Keratinocyte (primary cell): ENCODE results near the gene DNAH10. TPM values are rescaled to one million over a fixed set of nuclear protein-coding genes. Genes with fewer than 3 reads are reported as not detected.

Source experiments
- DNase-seq: peaks from one replicate; pipeline ENCODE4 v3.0.0-alpha.2; 2011; ENCODE audit warnings: low read depth, missing footprints, low spot score
- FAIRE-seq: peaks from 2 replicates; lab custom pipeline; 2011; peaks lifted over from hg19 to GRCh38; lab: Jason Lieb, UNC
- H2AFZ ChIP-seq: 2 replicates; pipeline ENCODE4 v1.6.0; 2012; ENCODE audit warnings: low read length, control low read depth, inconsistent platforms; ENCODE audit not compliant: control insufficient read depth
- H3K27ac ChIP-seq: 2 replicates; pipeline ENCODE4 v1.5.1; 2011; ENCODE audit warnings: low read length; ENCODE audit not compliant: control insufficient read depth, insufficient read depth
- H3K27me3 ChIP-seq: 3 replicates; pipeline ENCODE4 v1.6.0; 2011; ENCODE audit warnings: low read length; ENCODE audit not compliant: control insufficient read depth, insufficient read depth; ENCODE audit errors: extremely low read depth
- H3K36me3 ChIP-seq, 2 experiments: 2 replicates in 1 of 2; 3 replicates in 1 of 2; pipeline ENCODE4 v1.5.1; 2011; ENCODE audit warnings: low read length in 2 of 2, mild to moderate bottlenecking in 1 of 2; ENCODE audit not compliant: control insufficient read depth in 2 of 2, insufficient read depth in 2 of 2; ENCODE audit errors: extremely low read depth in 1 of 2
- H3K4me1 ChIP-seq: 3 replicates; pipeline ENCODE4 v1.5.1; 2011; ENCODE audit warnings: low read length; ENCODE audit not compliant: control insufficient read depth, insufficient read depth; ENCODE audit errors: extremely low read depth
- H3K4me2 ChIP-seq: 3 replicates; pipeline ENCODE4 v1.6.0; 2011; ENCODE audit warnings: low read depth, low read length; ENCODE audit not compliant: control insufficient read depth, insufficient read depth; ENCODE audit errors: extremely low read depth
- H3K4me3 ChIP-seq, 3 experiments: fragments of 200-600 bp in 1 of 3; sonication (generic) in 1 of 3; 2 replicates in 2 of 3; 3 replicates in 1 of 3; pipeline ENCODE4 v1.5.1; 2011 to 2016; ENCODE audit warnings: low read length in 3 of 3, mild to moderate bottlenecking in 3 of 3, control low read depth in 2 of 3, inconsistent platforms in 1 of 3, low read depth in 1 of 3, mixed read lengths in 1 of 3, mixed run types in 1 of 3, moderate library complexity in 1 of 3; ENCODE audit not compliant: control insufficient read depth in 2 of 3, insufficient read depth in 2 of 3; ENCODE audit errors: extremely low read depth in 1 of 3
- H3K79me2 ChIP-seq: 2 replicates; pipeline ENCODE4 v1.6.0; 2012; ENCODE audit warnings: low read length; ENCODE audit not compliant: control insufficient read depth, insufficient read depth
- H3K9ac ChIP-seq: 3 replicates; pipeline ENCODE4 v1.6.0; 2011; ENCODE audit warnings: low read length; ENCODE audit not compliant: control insufficient read depth, insufficient read depth; ENCODE audit errors: extremely low read depth
- H3K9me1 ChIP-seq: 3 replicates; pipeline ENCODE4 v1.6.0; 2011; ENCODE audit warnings: low read length; ENCODE audit not compliant: control insufficient read depth, insufficient read depth; ENCODE audit errors: extremely low read depth
- H3K9me3 ChIP-seq: 2 replicates; pipeline ENCODE4 v1.5.1; 2012; ENCODE audit warnings: low read depth, low read length; ENCODE audit not compliant: control insufficient read depth
- H4K20me1 ChIP-seq: 3 replicates; pipeline ENCODE4 v1.6.0; 2011; ENCODE audit warnings: low read length; ENCODE audit not compliant: control insufficient read depth, insufficient read depth; ENCODE audit errors: extremely low read depth
- EZH2 ChIP-seq: IDR thresholded peaks from one replicate; pipeline ENCODE4 v1.6.1; 2012; ENCODE audit warnings: inconsistent platforms, mild to moderate bottlenecking, low read length, moderate library complexity
- dilution Hi-C: fragments of 300-500 bp; cut with MboI; formaldehyde crosslinking; loops from one replicate; pipeline ENCODE4 v1.7.0; 2020; ENCODE audit warnings: low sequenced_read_pairs; ENCODE audit not compliant: extremely low pct_ligation_motif_present
- polyA plus RNA-seq, 5 experiments: library from polyadenylated mRNA; depleted of rRNA in 3 of 5; stranded (reverse) in 3 of 5; stranded (forward) in 1 of 5; unstranded in 1 of 5; fragments of >200 nt; gene quantifications; 1 replicate in 1 of 5; 2 replicates in 3 of 5; 3 replicates in 1 of 5; pipeline versions ENCODE4 v1.2.1 to v1.2.3, GENCODE V29; 2011 to 2012; ENCODE audit warnings: missing spikeins in 2 of 5, low read depth in 1 of 5, low replicate concordance in 1 of 5
- TF ChIP-seq, protein P1 (sequence below), 3 experiments: IDR thresholded peaks in 1 of 3; conservative IDR thresholded peaks in 1 of 3; optimal IDR thresholded peaks in 1 of 3; 2 replicates in 2 of 3; 3 replicates in 1 of 3; pipeline versions ENCODE3 to v1.5.1; 2011; ENCODE audit warnings: low read length in 3 of 3, mild to moderate bottlenecking in 3 of 3, moderate library complexity in 2 of 3, control low read depth in 1 of 3, inconsistent platforms in 1 of 3; ENCODE audit not compliant: insufficient read depth in 2 of 3; ENCODE audit errors: extremely low read depth in 1 of 3

The DNAH10 gene
- polyA plus RNA-seq, 1 donor (not counting 4 experiments of a cell fraction or from before 2014, with no cell fraction given) = 0.08 TPM

DNA sequence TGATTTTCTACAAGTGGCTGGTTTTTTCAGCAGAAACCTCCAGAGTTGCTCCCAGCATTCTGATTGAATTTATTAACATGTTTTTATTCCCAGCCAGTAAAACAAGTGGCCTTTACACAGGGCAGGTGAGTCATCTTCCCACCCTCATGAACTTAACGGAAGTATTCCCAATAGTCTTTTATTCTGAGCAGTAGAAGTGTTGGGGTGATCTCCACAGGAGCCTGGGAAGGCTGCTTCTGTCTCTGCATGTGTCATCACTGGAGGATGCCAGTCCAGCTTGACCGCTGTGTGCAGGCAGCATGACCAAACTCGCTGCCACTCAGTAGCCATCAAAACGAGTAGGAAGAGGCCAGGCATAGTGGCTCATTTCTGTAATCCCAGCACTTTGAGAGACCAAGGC is 13.4 kb upstream of the DNAH10 start:
- Histone ChIP-seq H3K4me1 (peaks cover 6% of the 10 kb centered on the region), H2AFZ (no peak overlapping the region), H3K79me2 (no peaks in the 10 kb centered on the region), H3K4me2 (no peak overlapping the region), H3K9me3 (no peaks in the 10 kb centered on the region), H3K36me3 (peaks cover 20 to 26% of the 10 kb centered on the region in 2 experiments), H3K27me3 (no peaks in the 10 kb centered on the region), H3K27ac (no peak overlapping the region), H3K9ac (no peak overlapping the region), H3K4me3 (no peak overlapping the region), H3K9me1 (no peaks in the 10 kb centered on the region), H4K20me1 (no peaks in the 10 kb centered on the region)
- DNase-seq (no peak), FAIRE-seq (no peak)
- dilution Hi-C loops = no loop called here
- no peak for TF ChIP-seq EZH2
- TF ChIP-seq, protein P1, sequence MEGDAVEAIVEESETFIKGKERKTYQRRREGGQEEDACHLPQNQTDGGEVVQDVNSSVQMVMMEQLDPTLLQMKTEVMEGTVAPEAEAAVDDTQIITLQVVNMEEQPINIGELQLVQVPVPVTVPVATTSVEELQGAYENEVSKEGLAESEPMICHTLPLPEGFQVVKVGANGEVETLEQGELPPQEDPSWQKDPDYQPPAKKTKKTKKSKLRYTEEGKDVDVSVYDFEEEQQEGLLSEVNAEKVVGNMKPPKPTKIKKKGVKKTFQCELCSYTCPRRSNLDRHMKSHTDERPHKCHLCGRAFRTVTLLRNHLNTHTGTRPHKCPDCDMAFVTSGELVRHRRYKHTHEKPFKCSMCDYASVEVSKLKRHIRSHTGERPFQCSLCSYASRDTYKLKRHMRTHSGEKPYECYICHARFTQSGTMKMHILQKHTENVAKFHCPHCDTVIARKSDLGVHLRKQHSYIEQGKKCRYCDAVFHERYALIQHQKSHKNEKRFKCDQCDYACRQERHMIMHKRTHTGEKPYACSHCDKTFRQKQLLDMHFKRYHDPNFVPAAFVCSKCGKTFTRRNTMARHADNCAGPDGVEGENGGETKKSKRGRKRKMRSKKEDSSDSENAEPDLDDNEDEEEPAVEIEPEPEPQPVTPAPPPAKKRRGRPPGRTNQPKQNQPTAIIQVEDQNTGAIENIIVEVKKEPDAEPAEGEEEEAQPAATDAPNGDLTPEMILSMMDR (optimal IDR thresholded peaks at IDR 0.05 in 1 of 3, IDR thresholded peaks at IDR 0.05 in 1 of 3, conservative IDR thresholded peaks at IDR 0.05 in 1 of 3; ENCODE audit: extremely low read depth in 1 of 3, insufficient read depth in 2 of 3, low read length in 3 of 3) = no peak

DNA sequence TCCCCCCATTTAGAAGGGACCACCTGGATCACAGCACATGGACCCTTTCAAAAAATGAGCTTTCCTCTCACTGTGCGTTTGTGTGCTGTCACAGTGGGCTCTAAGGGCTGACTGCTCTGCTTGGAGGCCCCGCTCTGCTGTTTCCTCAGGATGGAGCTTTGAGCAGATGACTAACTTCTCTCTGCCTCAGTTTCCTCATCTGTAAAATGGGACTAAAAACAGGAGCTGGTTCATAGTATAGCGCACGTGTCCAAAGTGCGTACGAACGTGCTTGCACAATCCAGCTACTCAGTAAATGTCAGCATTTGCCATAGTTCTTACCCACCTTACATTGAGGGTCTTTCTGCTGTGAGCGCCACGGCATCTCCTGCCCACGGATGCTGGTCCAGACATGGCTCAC is 12.7 kb upstream of the DNAH10 start:
- no peaks in the 10 kb centered on the region for H4K20me1 ChIP-seq
- H2AFZ ChIP-seq = no peak overlapping the region
- no peak overlapping the region for H3K27ac ChIP-seq
- no peak overlapping the region for H3K4me3 ChIP-seq
- no peak overlapping the region for H3K9ac ChIP-seq
- H3K4me2 ChIP-seq = no peak overlapping the region
- peaks cover 6% of the 10 kb centered on the region for H3K4me1 ChIP-seq
- H3K9me1 ChIP-seq = no peaks in the 10 kb centered on the region
- peaks cover 24 to 27% of the 10 kb centered on the region in 2 experiments for H3K36me3 ChIP-seq
- TF ChIP-seq, protein P1 (optimal IDR thresholded peaks at IDR 0.05 in 1 of 3, IDR thresholded peaks at IDR 0.05 in 1 of 3, conservative IDR thresholded peaks at IDR 0.05 in 1 of 3; ENCODE audit: extremely low read depth in 1 of 3, insufficient read depth in 2 of 3, low read length in 3 of 3) = no peak
- no peak for TF ChIP-seq EZH2
- DNase-seq = no peak
- no peak for FAIRE-seq
- no peaks in the 10 kb centered on the region for H3K27me3 ChIP-seq
- no peaks in the 10 kb centered on the region for H3K9me3 ChIP-seq
- dilution Hi-C loops = no loop called here
- H3K79me2 ChIP-seq = no peaks in the 10 kb centered on the region
